ENCODE results near the gene SLC38A4.

DNA sequence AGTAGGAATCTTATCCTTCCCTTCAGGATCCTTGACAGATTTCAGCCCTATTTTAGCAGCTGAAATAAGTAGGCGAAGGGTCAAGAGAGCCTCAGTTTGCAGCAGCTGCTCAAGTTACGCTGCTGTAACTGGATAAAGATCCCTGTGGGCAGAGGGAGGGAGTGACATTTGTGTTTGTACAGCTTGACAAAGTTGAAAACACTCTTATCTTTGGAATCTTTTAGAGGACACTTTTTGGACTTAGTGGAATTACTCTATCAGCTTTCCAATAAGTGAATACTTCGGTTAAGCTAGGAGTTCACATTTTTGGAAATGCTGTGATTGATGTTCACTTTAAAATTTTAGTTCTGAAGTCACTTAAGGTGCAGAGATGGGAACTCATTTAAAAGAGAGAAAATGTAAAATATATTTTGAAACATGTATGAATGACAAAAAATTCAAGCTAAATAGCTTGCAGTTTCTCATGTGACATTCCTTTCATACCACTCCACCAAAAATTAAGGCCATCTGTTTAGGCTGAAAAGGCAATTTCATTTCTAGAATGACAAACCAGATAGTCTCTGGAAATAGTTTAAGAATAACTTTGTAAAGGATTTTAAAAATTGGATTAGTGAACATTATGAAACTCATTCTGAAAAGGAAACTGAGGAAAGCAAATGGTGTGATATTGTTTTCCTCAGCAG lies 55.2 kb downstream of the SLC38A4 start:
- TF ChIP-seq EZH2phosphoT487 (IDR thresholded peaks at IDR 0.05; ENCODE audit: insufficient read depth, low read depth) (no peak), EZH2 (IDR thresholded peaks at IDR 0.05; ENCODE audit: insufficient read depth, poor library complexity, severe bottlenecking) (no peak)

Data from GM23248 (cell line).